AG04450 (cell line): ENCODE results near the gene MRFAP1L1. TPM values are rescaled to one million over a fixed set of nuclear protein-coding genes. Genes with fewer than 3 reads are reported as not detected.
"Not testable (repeated sequence)": the region's sequence is repeated elsewhere in the genome, so short reads cannot be mapped to it uniquely, and the experiment has no call there.

Experiments used
- CTCF ChIA-PET: fragments of 300-600, 350-600 bp; formaldehyde crosslinking; extraction: SDS; loops from one replicate; lab custom pipeline; 2022; ENCODE audit warnings: antibody characterized with exemption, inconsistent platforms; lab: Charles Lee
- POLR2A ChIA-PET: fragments of 350-600 bp; formaldehyde crosslinking; extraction: SDS; loops from one replicate; lab custom pipeline; 2021; ENCODE audit warnings: antibody characterized with exemption, inconsistent platforms; lab: Yijun Ruan, JAX
- DNase-seq: peaks from one replicate; pipeline ENCODE4 v3.0.0-alpha.2; 2011; ENCODE audit warnings: low read depth, low spot score
- H3K27ac ChIP-seq: one replicate; pipeline ENCODE4 v1.5.1; 2012; ENCODE audit warnings: low read depth, low read length, control low read depth
- H3K27me3 ChIP-seq: one replicate; pipeline ENCODE4 v1.6.0; 2012; ENCODE audit warnings: low read length; ENCODE audit not compliant: control insufficient read depth, insufficient read depth
- H3K4me3 ChIP-seq: 2 replicates; pipeline ENCODE4 v1.5.1; 2011; ENCODE audit warnings: mild to moderate bottlenecking, low read depth, low read length, control low read depth
- H3K9me3 ChIP-seq: 2 replicates; pipeline ENCODE4 v1.5.1; 2012; ENCODE audit warnings: low read length; ENCODE audit not compliant: control insufficient read depth, insufficient read depth
- CTCF ChIP-seq: IDR thresholded peaks from 2 replicates; pipeline ENCODE4 v1.5.1; 2011; ENCODE audit warnings: low read depth, low read length, control low read depth, inconsistent platforms
- polyA plus RNA-seq: library from polyadenylated mRNA; depleted of rRNA; stranded (reverse); fragments of >200 nt; gene quantifications from 2 replicates; pipeline ENCODE4 v1.2.3, GENCODE V29; 2011

Gene MRFAP1L1
- polyA plus RNA-seq, 1 experiment = 96.5 TPM

- ChIA-PET CTCF (interaction anchor here (0.8 to 1.5 kb wide), 3 partner anchors 10 to 100 kb away, joined by 4 to 6 read pairs (median 4); no protein-coding TSS in a partner anchor), POLR2A (interaction anchor here (0.9 to 3.2 kb wide), 10 partner anchors 10 to 394 kb away, joined by 3 to 20 read pairs (median 4); partner anchors contain the start of genes GRPEL1, MRFAP1 and MRFAP1L1)
- TF ChIP-seq CTCF = no peak
- H3K9me3 ChIP-seq = peaks cover 3% of the 10 kb centered on the region; the same call in 1 of the 2 replicates
- DNase-seq = peak; percentile 90
- H3K4me3 ChIP-seq = peak overlapping the region; percentile 64
- H3K27ac ChIP-seq = no peak overlapping the region
- no peaks in the 10 kb centered on the region for H3K27me3 ChIP-seq
These were observed 35.8 kb downstream of the MRFAP1L1 start for GRCh38 chr4:6673660-6674499.

GRCh38 chr4:6673191-6673659 is 36.4 kb downstream of the MRFAP1L1 start:
- POLR2A ChIA-PET = interaction anchor here (0.9 to 3.2 kb wide), 10 partner anchors 10 to 395 kb away, joined by 3 to 20 read pairs (median 4); partner anchors contain the start of genes GRPEL1, MRFAP1 and MRFAP1L1

GRCh38 chr4:6672541-6673190 is 37.0 kb downstream of the MRFAP1L1 start:
- not testable (repeated sequence) for DNase-seq, H3K4me3 ChIP-seq, H3K27me3 ChIP-seq, H3K9me3 ChIP-seq, H3K27ac ChIP-seq
- CTCF ChIA-PET = interaction anchor here (1.5 kb wide), 1 partner anchor 9 kb away, joined by 6 read pairs; no protein-coding TSS in a partner anchor
- POLR2A ChIA-PET = interaction anchor here (1.1 to 3.2 kb wide), 7 partner anchors 9 to 395 kb away, joined by 3 to 20 read pairs (median 4); partner anchors contain the start of genes GRPEL1, MRFAP1 and MRFAP1L1

More at GRCh38 chr4:6673191-6673659, 36.4 kb downstream of the MRFAP1L1 start:
- CTCF ChIA-PET = interaction anchor here (0.8 to 1.5 kb wide), 2 partner anchors 9 to 99 kb away, joined by 4 to 6 read pairs; no protein-coding TSS in a partner anchor
- not testable (repeated sequence) for H3K27me3 ChIP-seq, H3K9me3 ChIP-seq, DNase-seq, H3K27ac ChIP-seq
- peak overlapping the region; percentile 64 for H3K4me3 ChIP-seq

GRCh38 chr4:6672131-6672530 is 37.5 kb downstream of the MRFAP1L1 start:
- POLR2A ChIA-PET = no interaction called here
- peaks cover 3% of the 10 kb centered on the region; the same call in 1 of the 2 replicates for H3K9me3 ChIP-seq
- no peak for DNase-seq
- H3K27me3 ChIP-seq = no peaks in the 10 kb centered on the region
- no peak for TF ChIP-seq CTCF
- no peak overlapping the region for H3K4me3 ChIP-seq
- CTCF ChIA-PET = interaction anchor here (1.5 kb wide), 1 partner anchor 8 kb away, joined by 6 read pairs; no protein-coding TSS in a partner anchor
- no peak overlapping the region for H3K27ac ChIP-seq

GRCh38 chr4:6671648-6672047 is 38.0 kb downstream of the MRFAP1L1 start:
- no peaks in the 10 kb centered on the region for H3K27me3 ChIP-seq
- H3K27ac ChIP-seq = no peak overlapping the region
- no peak overlapping the region for H3K4me3 ChIP-seq
- no peak for TF ChIP-seq CTCF
- no peak for DNase-seq
- peaks cover 3% of the 10 kb centered on the region; the same call in 1 of the 2 replicates for H3K9me3 ChIP-seq
- ChIA-PET CTCF (no interaction called here), POLR2A (no interaction called here)
